HG02981 (cell line): ENCODE measurements around the gene IL1RAPL1.

Source experiments
- ATAC-seq: cut with Tn5 transposase; IDR thresholded peaks from one replicate; pipeline ENCODE4 v1.9.1; 2021; ENCODE audit warnings: mild to moderate bottlenecking, moderate library complexity; ENCODE audit not compliant: unreplicated experiment

The IL1RAPL1 gene

DNA sequence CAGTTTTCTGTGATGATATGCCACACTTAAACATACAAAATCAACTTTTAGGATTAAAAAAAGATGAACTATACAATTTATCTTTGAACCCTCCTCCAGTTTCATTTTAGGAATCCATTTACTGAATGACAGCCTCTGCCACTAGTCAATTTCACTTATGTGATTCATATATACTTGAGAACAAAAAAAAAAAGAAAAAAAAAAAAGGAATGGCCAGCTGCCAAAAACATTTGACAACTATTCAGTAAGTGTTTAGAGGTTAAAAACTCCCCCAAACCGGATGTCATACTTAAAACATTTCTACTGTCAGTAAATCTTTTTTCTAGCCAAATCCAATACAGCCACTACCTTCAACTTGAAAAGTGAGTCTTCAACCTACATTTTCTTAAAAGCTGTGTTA lies 1361.4 kb downstream of the IL1RAPL1 start:
- no peak for ATAC-seq

DNA sequence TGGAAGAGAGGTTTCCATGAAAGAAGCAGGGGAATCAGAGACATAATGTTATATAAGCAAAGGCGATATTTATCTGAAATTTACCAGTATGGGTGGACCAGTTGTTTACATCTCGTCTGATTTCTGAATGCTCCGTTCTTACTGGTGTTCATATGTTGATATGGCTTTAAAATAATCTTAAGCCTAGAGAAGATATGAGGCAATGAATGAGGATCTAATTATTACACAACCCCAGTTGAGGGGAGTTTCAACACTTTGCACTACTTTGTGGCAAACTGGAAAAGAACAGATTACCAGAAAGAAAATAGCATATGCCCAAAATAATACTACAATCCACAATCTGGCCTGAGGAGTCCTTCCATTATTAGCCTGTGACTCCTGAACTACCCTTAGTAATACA lies 1364.8 kb downstream of the IL1RAPL1 start:
- no peak for ATAC-seq

GRCh38 chrX:29962061-29962460 lies 1374.8 kb downstream of the IL1RAPL1 start:
- no peak for ATAC-seq

GRCh38 chrX:29965634-29966033 lies 1378.4 kb downstream of the IL1RAPL1 start:
- no peak for ATAC-seq

DNA sequence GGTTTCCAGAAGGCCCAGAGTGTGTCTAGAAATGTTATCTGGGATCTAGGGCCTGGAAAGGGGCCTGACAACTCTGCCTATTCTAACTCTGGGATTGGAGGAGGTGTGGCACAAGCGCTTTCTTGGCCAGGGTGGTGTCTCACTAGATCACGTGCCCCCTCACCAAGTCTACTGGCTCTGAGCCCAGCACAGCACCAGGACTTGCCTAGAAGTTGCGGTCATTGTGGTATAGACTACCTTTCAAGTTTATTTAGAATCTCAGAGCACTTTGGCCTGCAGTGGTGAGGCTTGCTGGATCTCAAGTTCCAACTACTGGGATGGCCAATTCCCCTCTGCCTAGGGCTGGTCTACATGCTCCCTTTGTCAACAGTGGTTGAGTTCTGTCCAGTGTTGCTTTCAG lies 1404.8 kb downstream of the IL1RAPL1 start:
- no peak for ATAC-seq

DNA sequence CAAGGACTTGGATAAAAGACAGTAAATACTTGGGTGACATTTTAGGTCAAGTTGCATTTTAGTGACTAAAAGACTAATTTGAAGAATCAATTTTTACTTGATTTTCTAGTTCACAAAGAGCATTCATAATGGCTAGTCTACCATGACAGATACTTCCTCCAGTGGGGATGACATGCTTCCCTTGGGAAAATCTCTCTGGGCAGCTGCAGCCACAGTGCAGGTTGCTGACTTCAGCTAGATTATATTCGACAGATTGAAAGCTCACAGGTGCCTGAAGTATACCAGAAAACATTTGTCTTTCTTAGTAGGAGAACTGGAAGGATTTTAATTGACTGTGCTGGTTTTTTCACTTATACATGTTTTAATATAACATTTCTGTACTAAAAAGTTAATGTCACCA lies 1418.6 kb downstream of the IL1RAPL1 start:
- ATAC-seq = no peak
